ENCODE measurements around the gene ZBTB32.
"Not testable (repeated sequence)": the region's sequence is repeated elsewhere in the genome, so short reads cannot be mapped to it uniquely, and the experiment has no call there.

ZBTB32 gene

DNA sequence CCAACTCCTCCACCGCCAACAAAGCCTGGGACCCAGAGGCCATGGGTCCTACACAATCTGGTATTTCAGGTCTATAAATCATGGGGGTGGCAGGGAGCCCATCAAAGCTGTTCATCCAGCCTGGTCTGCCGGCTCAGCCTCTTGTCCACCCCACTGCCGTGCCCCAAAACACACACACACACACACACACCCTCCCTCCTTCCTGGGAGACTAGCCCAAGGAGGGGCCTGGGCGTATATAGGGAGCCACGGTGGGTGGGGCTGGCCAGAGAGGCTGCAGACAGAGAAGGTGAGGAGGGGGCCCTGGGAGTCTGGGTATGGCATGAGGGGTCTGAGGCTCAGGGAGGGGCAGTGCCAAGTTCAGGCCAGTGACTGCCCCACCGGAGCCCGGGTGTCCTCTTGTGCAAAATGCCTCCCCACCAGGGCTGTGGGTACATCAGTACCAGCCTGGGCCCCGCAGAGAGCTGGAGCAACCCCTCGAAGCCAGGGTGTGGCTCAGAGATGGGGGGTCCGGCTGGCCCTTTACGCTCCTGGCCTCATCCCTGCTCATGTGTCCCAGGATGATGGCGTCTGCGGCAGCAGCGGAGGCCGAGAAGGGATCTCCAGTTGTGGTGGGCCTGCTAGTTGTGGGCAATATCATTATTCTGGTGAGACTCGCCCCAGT is 38.0 kb upstream of the ZBTB32 start, which contains the start of gene UPK1A:
TSS of gene UPK1A (plus strand) at position 267 of the 663 bp plus-strand sequence. CDS start at position 563, 296 bp downstream.
- Histone ChIP-seq H3K36me3 (ENCODE audit: control insufficient read depth in 5 of 5, insufficient read depth in 5 of 5, low read length in 5 of 5) (peaks cover 0 to 10% (median 7%) of the 10 kb centered on the region in 5 donors), H3K4me3 (ENCODE audit: low read depth in 1 of 5, low read length in 5 of 5) (no peak within 1 kb of the TSS), H3K27ac (ENCODE audit: low read depth, low read length) (no peak within 1 kb of the TSS), H3K9me3 (ENCODE audit: control insufficient read depth in 5 of 5, low read length in 5 of 5) (no peaks in the 10 kb centered on the region), H3K4me1 (ENCODE audit: control insufficient read depth in 5 of 5, insufficient read depth in 5 of 5, low read length in 5 of 5) (peaks cover 0 to 1% (median 0%) of the 10 kb centered on the region in 5 donors), H3K27me3 (ENCODE audit: control insufficient read depth in 5 of 5, insufficient read depth in 4 of 5, low read length in 5 of 5) (peaks cover 0 to 3% (median 0%) of the 10 kb centered on the region in 5 donors), H3K9ac (ENCODE audit: low read length in 5 of 5) (no peak within 1 kb of the TSS)

DNA sequence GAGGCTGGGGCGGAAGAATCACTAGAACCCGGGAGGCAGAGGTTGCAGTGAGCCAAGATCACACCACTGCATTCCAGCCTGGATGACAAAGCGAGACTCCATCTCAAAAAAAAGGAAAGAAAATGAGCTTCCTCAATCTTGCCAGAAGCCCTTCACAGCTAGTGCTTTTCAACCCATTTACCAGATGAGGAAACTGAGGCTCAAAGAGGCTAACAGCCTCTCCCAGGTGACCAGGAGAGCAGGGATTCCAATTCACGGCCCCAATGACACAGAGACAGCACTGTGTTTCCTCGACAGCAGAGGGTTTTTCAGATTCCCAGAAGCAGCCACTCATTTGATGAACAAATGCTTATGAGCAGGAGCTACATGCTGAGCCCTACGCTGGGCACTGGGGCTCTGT is 34.8 kb upstream of the ZBTB32 start:
- Histone ChIP-seq H3K27me3 (ENCODE audit: control insufficient read depth in 5 of 5, insufficient read depth in 4 of 5, low read length in 5 of 5) (peaks cover 0 to 19% (median 8%) of the 10 kb centered on the region in 5 donors), H3K36me3 (ENCODE audit: control insufficient read depth in 5 of 5, insufficient read depth in 5 of 5, low read length in 5 of 5) (peaks cover 0 to 3% (median 0%) of the 10 kb centered on the region in 5 donors), H3K9ac (ENCODE audit: low read length in 5 of 5) (no peak overlapping the region), H3K27ac (ENCODE audit: low read depth, low read length) (no peak overlapping the region), H3K4me1 (ENCODE audit: control insufficient read depth in 5 of 5, insufficient read depth in 5 of 5, low read length in 5 of 5) (peaks cover 0 to 9% (median 8%) of the 10 kb centered on the region in 5 donors), H3K9me3 (ENCODE audit: control insufficient read depth in 5 of 5, low read length in 5 of 5) (no peaks in the 10 kb centered on the region), H3K4me3 (ENCODE audit: low read depth in 1 of 5, low read length in 5 of 5) (no peak overlapping the region)

DNA sequence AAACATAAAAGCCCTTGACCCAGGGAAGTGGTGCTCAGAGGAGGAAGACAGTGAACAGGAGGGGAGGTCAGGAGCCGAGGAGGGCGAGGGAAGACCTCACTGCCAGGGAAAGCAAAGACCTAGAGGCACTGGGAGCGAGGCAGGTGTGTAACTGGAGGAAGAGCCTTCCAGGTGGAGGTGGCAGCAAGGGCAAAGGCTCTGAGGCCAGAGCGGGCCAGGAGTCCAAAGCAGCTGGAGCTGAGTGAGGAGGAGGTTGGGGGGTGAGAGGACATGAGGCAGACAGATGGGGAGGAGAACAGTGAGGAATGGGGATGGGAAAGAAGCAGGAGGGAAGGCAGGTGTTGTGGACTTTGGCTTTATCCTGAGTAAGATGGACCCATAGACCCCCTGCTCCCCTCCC is 34.4 kb upstream of the ZBTB32 start:
- no peak overlapping the region for H3K9ac ChIP-seq (ENCODE audit: low read length in 5 of 5)
- no peaks in the 10 kb centered on the region for H3K9me3 ChIP-seq (ENCODE audit: control insufficient read depth in 5 of 5, low read length in 5 of 5)
- no peak overlapping the region for H3K4me3 ChIP-seq (ENCODE audit: low read depth in 1 of 5, low read length in 5 of 5)
- no peak overlapping the region for H3K27ac ChIP-seq (ENCODE audit: low read depth, low read length)
- peaks cover 0 to 3% (median 0%) of the 10 kb centered on the region in 5 donors for H3K36me3 ChIP-seq (ENCODE audit: control insufficient read depth in 5 of 5, insufficient read depth in 5 of 5, low read length in 5 of 5)
- peaks cover 0 to 19% (median 8%) of the 10 kb centered on the region in 5 donors for H3K27me3 ChIP-seq (ENCODE audit: control insufficient read depth in 5 of 5, insufficient read depth in 4 of 5, low read length in 5 of 5)
- peaks cover 0 to 9% (median 8%) of the 10 kb centered on the region in 5 donors for H3K4me1 ChIP-seq (ENCODE audit: control insufficient read depth in 5 of 5, insufficient read depth in 5 of 5, low read length in 5 of 5)

DNA sequence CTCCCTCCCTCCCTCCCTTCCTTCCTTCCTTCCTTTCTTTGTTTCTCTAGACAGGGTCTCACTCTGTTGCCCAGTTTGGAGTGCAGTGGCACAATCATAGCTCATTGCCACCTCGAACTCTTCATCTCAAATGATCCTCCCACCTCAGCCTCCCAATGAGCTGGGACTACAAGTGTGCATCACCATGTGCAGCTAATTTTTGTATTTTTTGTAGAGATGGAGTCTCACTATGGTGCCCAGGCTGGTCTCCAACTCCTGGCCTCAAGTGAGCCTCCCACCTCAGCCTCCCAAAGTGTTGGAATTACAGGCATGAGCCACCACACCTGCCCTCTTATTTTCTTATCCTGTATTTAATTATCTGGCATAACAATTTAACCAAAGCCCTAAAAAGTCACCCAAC is 33.7 kb upstream of the ZBTB32 start:
- Histone ChIP-seq H3K36me3 (ENCODE audit: control insufficient read depth in 5 of 5, insufficient read depth in 5 of 5, low read length in 5 of 5) (no peaks in the 10 kb centered on the region), H3K27ac (ENCODE audit: low read depth, low read length) (no peak overlapping the region), H3K27me3 (ENCODE audit: control insufficient read depth in 5 of 5, insufficient read depth in 4 of 5, low read length in 5 of 5) (peaks cover 0 to 22% (median 8%) of the 10 kb centered on the region in 5 donors)

DNA sequence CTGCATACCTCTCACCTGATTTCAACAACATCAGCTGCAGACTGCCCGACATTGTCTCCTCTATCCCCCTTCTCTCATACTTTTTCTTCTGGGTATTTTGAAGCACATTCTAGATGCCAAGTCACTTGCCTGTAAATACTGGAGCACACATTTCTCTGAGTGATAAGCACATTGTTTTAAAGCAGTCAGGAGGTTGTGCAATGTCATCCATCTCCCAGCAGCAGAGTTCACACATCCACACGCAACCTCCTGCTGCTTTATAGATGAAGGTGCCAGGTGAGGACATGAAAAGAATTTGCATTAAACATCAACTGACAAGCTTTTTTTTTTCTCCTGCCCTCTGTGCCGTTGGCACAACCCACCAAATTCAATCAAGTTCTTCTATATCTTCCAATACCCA is 32.5 kb upstream of the ZBTB32 start:
- Histone ChIP-seq H3K4me3 (ENCODE audit: low read depth in 1 of 5, low read length in 5 of 5) (no peak overlapping the region), H3K4me1 (ENCODE audit: control insufficient read depth in 5 of 5, insufficient read depth in 5 of 5, low read length in 5 of 5) (peaks cover 0 to 9% (median 8%) of the 10 kb centered on the region in 5 donors), H3K9ac (ENCODE audit: low read length in 5 of 5) (no peak overlapping the region), H3K27me3 (ENCODE audit: control insufficient read depth in 5 of 5, insufficient read depth in 4 of 5, low read length in 5 of 5) (peaks cover 0 to 24% (median 10%) of the 10 kb centered on the region in 5 donors), H3K36me3 (ENCODE audit: control insufficient read depth in 5 of 5, insufficient read depth in 5 of 5, low read length in 5 of 5) (no peaks in the 10 kb centered on the region), H3K9me3 (ENCODE audit: control insufficient read depth in 5 of 5, low read length in 5 of 5) (no peaks in the 10 kb centered on the region), H3K27ac (ENCODE audit: low read depth, low read length) (no peak overlapping the region)

More for the DNA sequence above, 33.7 kb upstream of the ZBTB32 start:
- Histone ChIP-seq H3K9me3 (ENCODE audit: control insufficient read depth in 5 of 5, low read length in 5 of 5) (no peaks in the 10 kb centered on the region), H3K9ac (ENCODE audit: low read length in 5 of 5) (no peak overlapping the region), H3K4me1 (ENCODE audit: control insufficient read depth in 5 of 5, insufficient read depth in 5 of 5, low read length in 5 of 5) (peaks cover 0 to 9% (median 8%) of the 10 kb centered on the region in 5 donors), H3K4me3 (ENCODE audit: low read depth in 1 of 5, low read length in 5 of 5) (no peak overlapping the region)

DNA sequence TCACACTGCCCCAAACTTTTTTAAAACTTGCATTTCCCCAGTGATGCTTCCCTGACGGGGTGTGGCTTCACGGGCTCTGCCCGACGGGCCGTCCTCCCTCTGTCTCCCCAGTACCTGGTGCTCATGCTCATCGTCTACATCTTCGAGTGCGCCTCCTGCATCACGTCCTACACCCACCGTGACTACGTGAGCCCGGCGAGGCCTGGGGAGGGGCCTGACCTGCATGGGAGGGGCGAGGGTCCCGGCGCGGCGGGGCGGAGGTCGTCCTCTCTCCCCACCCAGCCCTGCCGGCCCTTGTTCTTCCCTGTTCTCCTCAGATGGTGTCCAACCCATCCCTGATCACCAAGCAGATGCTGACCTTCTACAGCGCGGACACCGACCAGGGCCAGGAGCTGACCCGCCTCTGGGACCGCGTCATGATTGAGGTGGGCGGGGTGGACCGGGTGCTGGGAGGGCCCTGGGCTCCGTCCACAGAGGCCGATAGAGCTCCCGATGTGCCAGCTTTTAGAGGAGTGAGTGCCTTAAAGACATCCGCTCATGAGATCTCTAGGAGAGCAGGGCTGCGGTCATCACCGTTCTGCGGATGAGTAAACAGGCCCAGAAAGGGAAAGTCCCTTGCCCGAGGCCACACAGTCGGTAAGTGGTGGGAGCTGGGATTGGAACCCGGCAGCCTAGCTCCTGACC is 31.1 kb upstream of the ZBTB32 start:
- Histone ChIP-seq H3K36me3 (ENCODE audit: control insufficient read depth in 5 of 5, insufficient read depth in 5 of 5, low read length in 5 of 5) (no peaks in the 10 kb centered on the region), H3K27me3 (ENCODE audit: control insufficient read depth in 5 of 5, insufficient read depth in 4 of 5, low read length in 5 of 5) (peaks cover 0 to 24% (median 10%) of the 10 kb centered on the region in 5 donors), H3K4me3 (ENCODE audit: low read depth in 1 of 5, low read length in 5 of 5) (peak overlapping the region; percentile 47 to 56 (median 52))

DNA sequence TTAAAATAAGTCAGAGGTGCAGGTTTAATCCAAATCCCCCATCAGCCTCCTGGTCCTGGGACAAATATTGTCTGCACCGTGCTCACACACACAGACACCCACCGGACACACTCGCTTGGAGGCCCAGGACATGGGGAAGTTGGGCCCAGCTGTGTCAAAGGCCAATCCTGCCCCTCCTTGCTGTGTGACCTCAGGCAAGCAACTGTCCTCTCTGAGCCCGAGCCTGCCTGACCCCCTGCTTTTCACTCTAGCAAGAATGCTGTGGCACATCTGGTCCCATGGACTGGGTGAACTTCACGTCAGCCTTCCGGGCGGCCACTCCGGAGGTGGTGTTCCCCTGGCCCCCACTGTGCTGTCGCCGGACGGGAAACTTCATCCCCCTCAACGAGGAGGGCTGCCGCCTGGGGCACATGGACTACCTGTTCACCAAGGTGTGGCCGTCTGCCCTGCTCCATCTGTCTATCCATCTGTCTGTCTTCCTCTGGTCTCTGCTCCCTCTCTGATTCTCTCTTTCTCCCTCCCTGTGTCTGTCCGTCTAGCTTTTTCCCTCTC is 28.7 kb upstream of the ZBTB32 start:
- peaks cover 0 to 9% (median 8%) of the 10 kb centered on the region in 5 donors for H3K4me1 ChIP-seq (ENCODE audit: control insufficient read depth in 5 of 5, insufficient read depth in 5 of 5, low read length in 5 of 5)
- no peaks in the 10 kb centered on the region for H3K9me3 ChIP-seq (ENCODE audit: control insufficient read depth in 5 of 5, low read length in 5 of 5)
- no peak overlapping the region for H3K9ac ChIP-seq (ENCODE audit: low read length in 5 of 5)
- no peak overlapping the region for H3K27ac ChIP-seq (ENCODE audit: low read depth, low read length)
- H3K36me3 ChIP-seq (ENCODE audit: control insufficient read depth in 5 of 5, insufficient read depth in 5 of 5, low read length in 5 of 5), result no peaks in the 10 kb centered on the region
- H3K27me3 ChIP-seq (ENCODE audit: control insufficient read depth in 5 of 5, insufficient read depth in 4 of 5, low read length in 5 of 5), result peaks cover 0 to 21% (median 10%) of the 10 kb centered on the region in 5 donors
- no peak overlapping the region for H3K4me3 ChIP-seq (ENCODE audit: low read depth in 1 of 5, low read length in 5 of 5)

More for the DNA sequence above, 31.1 kb upstream of the ZBTB32 start:
- Histone ChIP-seq H3K9me3 (ENCODE audit: control insufficient read depth in 5 of 5, low read length in 5 of 5) (no peaks in the 10 kb centered on the region), H3K4me1 (ENCODE audit: control insufficient read depth in 5 of 5, insufficient read depth in 5 of 5, low read length in 5 of 5) (peaks cover 0 to 9% (median 8%) of the 10 kb centered on the region in 5 donors), H3K9ac (ENCODE audit: low read length in 5 of 5) (peak overlapping the region in 1 of 5 donors; percentile 43), H3K27ac (ENCODE audit: low read depth, low read length) (no peak overlapping the region)

DNA sequence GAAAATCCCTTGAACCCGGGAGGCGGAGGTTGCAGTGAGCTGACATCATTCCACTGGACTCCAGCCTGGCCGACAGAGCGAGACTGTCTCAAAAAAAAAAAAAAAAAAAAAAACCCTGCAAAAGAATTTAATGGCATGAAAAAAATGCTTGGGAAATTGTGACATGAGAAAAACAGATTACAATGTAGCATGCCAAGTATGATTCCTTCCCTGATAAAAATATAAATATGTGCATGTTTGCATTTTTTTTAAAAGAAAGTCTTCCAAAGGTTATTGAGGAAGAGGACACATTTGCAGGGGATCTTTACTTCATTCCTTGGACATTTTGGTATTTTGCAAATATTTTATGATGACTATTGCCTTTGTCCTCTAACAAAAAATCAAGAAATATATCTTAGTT is 14.5 kb upstream of the ZBTB32 start:
- H3K9me3 ChIP-seq (ENCODE audit: control insufficient read depth in 5 of 5, low read length in 5 of 5), result no peaks in the 10 kb centered on the region
- peaks cover 0 to 14% (median 9%) of the 10 kb centered on the region in 5 donors for H3K4me1 ChIP-seq (ENCODE audit: control insufficient read depth in 5 of 5, insufficient read depth in 5 of 5, low read length in 5 of 5)
- H3K27me3 ChIP-seq (ENCODE audit: control insufficient read depth in 5 of 5, insufficient read depth in 4 of 5, low read length in 5 of 5), result no peaks in the 10 kb centered on the region
- no peaks in the 10 kb centered on the region for H3K36me3 ChIP-seq (ENCODE audit: control insufficient read depth in 5 of 5, insufficient read depth in 5 of 5, low read length in 5 of 5)
- H3K27ac ChIP-seq (ENCODE audit: low read depth, low read length), result peak overlapping the region; percentile 37
- peak overlapping the region in 4 of 5 donors; percentile 22 to 53 (median 39) for H3K4me3 ChIP-seq (ENCODE audit: low read depth in 1 of 5, low read length in 5 of 5)
- no peak overlapping the region for H3K9ac ChIP-seq (ENCODE audit: low read length in 5 of 5)

DNA sequence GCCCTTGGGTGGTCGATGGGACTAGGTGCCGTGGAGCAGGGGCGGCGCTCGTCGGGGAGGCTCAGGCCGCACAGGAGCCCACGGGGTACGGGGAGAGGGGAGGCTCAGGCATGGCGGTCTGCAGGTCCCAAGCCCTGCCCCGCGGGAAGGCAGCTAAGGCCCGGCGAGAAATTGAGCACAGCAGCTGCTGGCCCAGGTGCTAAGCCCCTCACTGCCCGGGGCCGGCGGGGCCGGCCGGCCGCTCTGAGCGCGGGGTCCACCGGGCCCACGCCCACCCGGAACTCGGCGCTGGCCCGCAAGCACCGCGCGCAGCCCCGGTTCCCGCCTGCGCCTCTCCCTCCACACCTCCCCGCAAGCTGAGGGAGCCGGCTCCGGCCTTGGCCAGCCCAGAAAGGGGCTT is 13.3 kb upstream of the ZBTB32 start:
- not testable (repeated sequence) for H3K27ac ChIP-seq (ENCODE audit: low read depth, low read length); H3K36me3 ChIP-seq (ENCODE audit: control insufficient read depth in 5 of 5, insufficient read depth in 5 of 5, low read length in 5 of 5); H3K9me3 ChIP-seq (ENCODE audit: control insufficient read depth in 5 of 5, low read length in 5 of 5); H3K27me3 ChIP-seq (ENCODE audit: control insufficient read depth in 5 of 5, insufficient read depth in 4 of 5, low read length in 5 of 5); H3K9ac ChIP-seq (ENCODE audit: low read length in 5 of 5); H3K4me3 ChIP-seq (ENCODE audit: low read depth in 1 of 5, low read length in 5 of 5)
- H3K4me1 ChIP-seq (ENCODE audit: control insufficient read depth in 5 of 5, insufficient read depth in 5 of 5, low read length in 5 of 5), result peaks cover 0 to 14% (median 9%) of the 10 kb centered on the region in 5 donors

DNA sequence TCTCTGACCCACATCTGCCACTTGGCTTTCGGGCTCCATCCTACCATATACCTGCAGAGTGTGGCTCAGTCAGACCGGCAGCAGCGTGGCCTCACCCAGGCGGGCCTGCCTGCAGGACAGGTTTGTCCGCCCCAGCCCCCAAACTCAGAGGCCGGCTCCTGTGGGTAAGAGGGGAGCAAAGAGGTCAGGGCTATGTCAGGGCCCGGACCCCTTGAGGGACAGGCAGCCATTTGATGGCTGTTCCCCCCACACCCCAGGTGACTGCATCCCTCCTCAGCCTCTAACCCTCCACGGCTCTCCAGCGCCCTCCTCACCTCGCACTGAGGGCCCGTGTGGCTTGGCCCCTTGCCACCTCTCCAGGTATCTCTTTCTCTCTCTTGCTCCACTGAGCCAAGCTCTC is 12.3 kb upstream of the ZBTB32 start:
- peak overlapping the region in 1 of 5 donors; percentile 0 for H3K9ac ChIP-seq (ENCODE audit: low read length in 5 of 5)
- no peaks in the 10 kb centered on the region for H3K36me3 ChIP-seq (ENCODE audit: control insufficient read depth in 5 of 5, insufficient read depth in 5 of 5, low read length in 5 of 5)
- peaks cover 0 to 4% (median 0%) of the 10 kb centered on the region in 5 donors for H3K9me3 ChIP-seq (ENCODE audit: control insufficient read depth in 5 of 5, low read length in 5 of 5)
- H3K27ac ChIP-seq (ENCODE audit: low read depth, low read length), result no peak overlapping the region
- H3K27me3 ChIP-seq (ENCODE audit: control insufficient read depth in 5 of 5, insufficient read depth in 4 of 5, low read length in 5 of 5), result no peaks in the 10 kb centered on the region
- no peak overlapping the region for H3K4me3 ChIP-seq (ENCODE audit: low read depth in 1 of 5, low read length in 5 of 5)
- peaks cover 0 to 14% (median 9%) of the 10 kb centered on the region in 5 donors for H3K4me1 ChIP-seq (ENCODE audit: control insufficient read depth in 5 of 5, insufficient read depth in 5 of 5, low read length in 5 of 5)

Data from subcutaneous abdominal adipose tissue (tissue), 5 donors.